Common myeloid progenitor, CD34-positive (primary cell): ENCODE results near the gene KLHL29.
A peak's percentile ranks its signal among the peaks of the same experiment; 100 is the strongest.

Source experiments
- CTCF ChIA-PET: fragments of 350-600 bp; sonication (Branson Sonifier 250); formaldehyde crosslinking; loops from one replicate; lab custom pipeline; 2021; ENCODE audit warnings: antibody characterized with exemption; lab: Charles Lee
- POLR2A ChIA-PET: fragments of 350-600 bp; sonication (Branson Sonifier 250); formaldehyde crosslinking; loops from one replicate; lab custom pipeline; 2021; ENCODE audit warnings: antibody characterized with exemption; lab: Charles Lee
- DNase-seq, 3 donors: peaks; one replicate each; pipeline versions ENCODE4 v3.0.0 to v3.0.0-alpha.2; 2013
- H3K27ac ChIP-seq, 2 experiments: 1 replicate in 1 of 2; 2 replicates in 1 of 2; pipeline ENCODE4 v1.7.0; 2013; ENCODE audit warnings: inconsistent platforms in 2 of 2, low read length in 2 of 2, mild to moderate bottlenecking in 2 of 2, low read depth in 1 of 2, moderate library complexity in 1 of 2; ENCODE audit not compliant: severe bottlenecking in 2 of 2, insufficient read depth in 1 of 2, poor library complexity in 1 of 2
- H3K27me3 ChIP-seq, 5 experiments: replicated peaks in 2 of 5; 1 replicate in 3 of 5; 2 replicates in 2 of 5; pipeline versions ENCODE4 v1.6.1 to v1.7.0; 2013; ENCODE audit warnings: low read length in 4 of 5, mild to moderate bottlenecking in 2 of 5, moderate library complexity in 2 of 5, inconsistent platforms in 1 of 5; ENCODE audit not compliant: insufficient read depth in 5 of 5, control insufficient read depth in 4 of 5
- H3K36me3 ChIP-seq, 4 experiments: 1 replicate in 2 of 4; 2 replicates in 2 of 4; pipeline versions ENCODE4 v1.6.1 to v1.7.0; 2013; ENCODE audit warnings: low read length in 3 of 4, control low read depth in 1 of 4, mild to moderate bottlenecking in 1 of 4; ENCODE audit not compliant: control insufficient read depth in 4 of 4, insufficient read depth in 4 of 4
- H3K4me1 ChIP-seq, 4 experiments: 1 replicate in 3 of 4; 2 replicates in 1 of 4; pipeline versions ENCODE4 v1.6.1 to v1.7.1; 2013; ENCODE audit warnings: low read length in 3 of 4, mild to moderate bottlenecking in 3 of 4, control low read depth in 1 of 4, inconsistent platforms in 1 of 4, moderate library complexity in 1 of 4; ENCODE audit not compliant: control insufficient read depth in 4 of 4, insufficient read depth in 4 of 4; ENCODE audit errors: control extremely low read depth in 1 of 4
- H3K4me3 ChIP-seq, 7 experiments: 1 replicate in 4 of 7; 2 replicates in 3 of 7; pipeline versions ENCODE4 v1.5.1 to v1.7.0; 2013; ENCODE audit warnings: mild to moderate bottlenecking in 7 of 7, low read length in 6 of 7, moderate library complexity in 6 of 7, inconsistent platforms in 2 of 7, low read depth in 2 of 7, control low read depth in 1 of 7; ENCODE audit not compliant: insufficient read depth in 4 of 7, control insufficient read depth in 1 of 7; ENCODE audit errors: extremely low read depth in 1 of 7
- H3K9me3 ChIP-seq, 5 experiments: 1 replicate in 4 of 5; 2 replicates in 1 of 5; pipeline versions ENCODE4 v1.6.1 to v1.7.1; 2013; ENCODE audit warnings: low read length in 4 of 5, mild to moderate bottlenecking in 2 of 5, inconsistent platforms in 1 of 5, low read depth in 1 of 5, moderate library complexity in 1 of 5; ENCODE audit not compliant: control insufficient read depth in 4 of 5, insufficient read depth in 2 of 5; ENCODE audit errors: control extremely low read depth in 1 of 5
- WGBS: methylation state at CpG from one replicate; pipeline ENCODE4 v1.1.5; 2013; ENCODE audit not compliant: insufficient coverage; 5-methylcytosine and 5-hydroxymethylcytosine counted together

Gene KLHL29

GRCh38 chr2:23385351-23385747, 370 bp downstream of the KLHL29 start:
- H3K27me3 ChIP-seq, result peaks cover 17 to 88% (median 54%) of the 10 kb centered on the region in 5 experiments
- WGBS, result under 1% methylated on average over 45 of the region's 52 CpGs

DNA sequence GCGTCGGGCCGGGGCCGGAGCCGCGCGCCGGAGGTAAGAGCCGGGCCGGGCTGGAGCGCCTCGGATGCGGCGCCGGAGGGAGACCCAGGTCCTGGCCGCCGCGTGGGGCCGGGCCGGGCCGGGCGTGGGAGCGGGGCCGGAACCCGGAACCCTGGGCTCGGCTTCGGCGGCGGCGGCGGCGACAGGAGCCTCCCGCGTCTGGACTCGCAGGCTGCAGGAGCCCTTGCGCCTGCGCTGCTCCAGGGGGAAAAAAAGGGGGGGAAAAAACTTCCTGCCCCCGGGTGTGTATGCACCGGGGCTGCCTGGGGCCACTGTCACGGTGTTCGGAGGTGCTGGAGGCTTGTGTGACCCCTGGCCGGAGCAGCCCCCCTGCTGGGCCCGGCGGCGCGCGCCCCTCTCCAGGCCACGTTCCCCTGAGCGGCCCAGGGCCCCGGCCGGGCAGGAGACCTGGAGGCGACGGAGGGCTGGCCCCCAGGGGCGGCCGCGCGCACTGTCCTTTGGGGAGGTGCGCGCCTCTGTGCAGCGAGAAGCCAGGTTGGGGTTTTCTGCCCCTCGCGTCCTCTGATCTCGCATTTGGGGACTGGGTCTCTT, 864 bp downstream of the KLHL29 start:
- Histone ChIP-seq H3K9me3 (peaks cover 0 to 2% (median 0%) of the 10 kb centered on the region in 5 experiments), H3K4me1 (peaks cover 0 to 34% (median 11%) of the 10 kb centered on the region in 4 experiments), H3K36me3 (no peaks in the 10 kb centered on the region), H3K27ac (no peak overlapping the region), H3K27me3 (peaks cover 17 to 90% (median 54%) of the 10 kb centered on the region in 5 experiments), H3K4me3 (peak overlapping the region in 4 of 7 experiments; percentile 34 to 60 (median 55))
- 2% methylated on average over 55 of the region's 63 CpGs for WGBS
- CTCF ChIA-PET, result interaction anchor here (1.0 to 1.6 kb wide), 2 partner anchors 35 to 119 kb away, joined by 3 read pairs; no protein-coding TSS in a partner anchor
- DNase-seq, result no peak
- POLR2A ChIA-PET, result no interaction called here

More at GRCh38 chr2:23385351-23385747, 370 bp downstream of the KLHL29 start:
- peaks cover 0 to 38% (median 14%) of the 10 kb centered on the region in 4 experiments for H3K4me1 ChIP-seq
- POLR2A ChIA-PET, result no interaction called here
- no peaks in the 10 kb centered on the region for H3K36me3 ChIP-seq
- peak overlapping the region in 4 of 7 experiments; percentile 34 to 58 (median 52) for H3K4me3 ChIP-seq
- CTCF ChIA-PET, result interaction anchor here (1.1 kb wide), 1 partner anchor 33 kb away, joined by 3 read pairs; no protein-coding TSS in a partner anchor
- no peak overlapping the region for H3K27ac ChIP-seq
- peaks cover 0 to 2% (median 0%) of the 10 kb centered on the region in 5 experiments for H3K9me3 ChIP-seq
- DNase-seq, result peak in 2 of 3 donors; percentile 37 to 44

DNA sequence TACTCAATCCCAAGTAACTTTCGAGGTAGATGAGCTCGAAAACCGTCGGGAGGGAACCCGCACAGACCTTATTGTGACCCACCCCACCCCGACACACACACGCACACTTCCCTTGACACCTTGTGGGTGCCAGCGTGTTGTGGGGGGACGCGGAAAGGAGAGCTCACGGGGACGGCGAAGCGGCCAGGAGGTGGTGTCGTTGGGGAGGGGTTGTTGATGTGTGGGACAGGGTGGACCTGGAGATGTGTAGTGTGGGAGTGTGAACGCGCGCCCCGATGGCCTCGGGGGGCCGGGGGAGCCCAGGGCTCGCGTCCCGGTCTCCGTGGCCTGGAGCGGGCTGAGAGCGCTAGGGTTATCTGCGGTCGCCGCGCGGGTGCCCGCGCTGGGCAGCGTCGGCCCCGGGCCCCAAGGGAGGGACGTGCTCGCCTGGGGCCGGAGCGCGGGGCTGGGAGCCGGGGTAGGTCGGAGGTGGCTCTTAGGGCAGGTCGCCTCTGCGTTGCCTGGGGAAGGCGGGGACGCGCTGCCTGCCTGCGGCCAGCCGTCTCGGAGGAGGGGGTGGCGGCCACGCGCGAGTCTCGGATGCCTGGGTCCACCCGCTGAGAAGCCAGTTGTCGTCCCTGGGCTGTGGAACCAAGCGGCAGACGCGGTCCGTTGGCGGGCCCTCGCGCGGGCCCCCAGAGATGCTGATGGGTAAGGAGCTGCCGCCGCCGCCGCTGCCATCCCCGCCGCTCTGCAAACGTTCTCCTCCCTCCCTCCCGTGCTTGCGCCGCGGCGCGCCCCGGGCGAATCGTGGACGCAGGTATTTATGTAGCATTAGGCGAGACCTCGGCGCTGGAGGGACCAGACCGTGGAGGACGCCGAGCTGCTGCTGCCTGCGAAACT, 1.6 kb downstream of the KLHL29 start:
- no peaks in the 10 kb centered on the region for H3K36me3 ChIP-seq
- H3K27me3 ChIP-seq, result peaks cover 21 to 97% (median 48%) of the 10 kb centered on the region in 5 experiments
- POLR2A ChIA-PET, result no interaction called here
- H3K4me1 ChIP-seq, result peaks cover 0 to 27% (median 10%) of the 10 kb centered on the region in 4 experiments
- no peak overlapping the region for H3K27ac ChIP-seq
- H3K9me3 ChIP-seq, result peaks cover 0 to 2% (median 0%) of the 10 kb centered on the region in 5 experiments
- DNase-seq, result peak in 1 of 3 donors; percentile 21
- H3K4me3 ChIP-seq, result peak overlapping the region in 5 of 7 experiments; percentile 13 to 60 (median 46)
- CTCF ChIA-PET, result interaction anchor here (1.0 to 1.6 kb wide), 2 partner anchors 35 to 118 kb away, joined by 3 read pairs; no protein-coding TSS in a partner anchor
- WGBS, result under 1% methylated on average over 59 of the region's 91 CpGs

- ChIA-PET CTCF (interaction anchor here (1.6 kb wide), 1 partner anchor 36 kb away, joined by 3 read pairs; no protein-coding TSS in a partner anchor), POLR2A (no interaction called here)
- H3K27ac ChIP-seq, result no peak overlapping the region
- WGBS, result 3% methylated on average over 9 of the region's 9 CpGs
- peaks cover 0 to 2% (median 0%) of the 10 kb centered on the region in 5 experiments for H3K9me3 ChIP-seq
- peak overlapping the region in 5 of 7 experiments; percentile 13 to 60 (median 39) for H3K4me3 ChIP-seq
- DNase-seq, result peak in 2 of 3 donors; percentile 33 to 45
- peaks cover 21 to 97% (median 47%) of the 10 kb centered on the region in 5 experiments for H3K27me3 ChIP-seq
- H3K36me3 ChIP-seq, result no peaks in the 10 kb centered on the region
- peaks cover 0 to 27% (median 10%) of the 10 kb centered on the region in 4 experiments for H3K4me1 ChIP-seq
Measured at GRCh38 chr2:23387221-23387550, 2.2 kb downstream of the KLHL29 start.

GRCh38 chr2:23387845-23388244, 2.9 kb downstream of the KLHL29 start:
- ChIA-PET POLR2A (no interaction called here), CTCF (interaction anchor here (1.1 kb wide), 1 partner anchor 13 kb away, joined by 4 read pairs; no protein-coding TSS in a partner anchor)
- H3K9me3 ChIP-seq, result peaks cover 0 to 2% (median 0%) of the 10 kb centered on the region in 5 experiments
- DNase-seq, result no peak
- H3K27me3 ChIP-seq, result peaks cover 23 to 97% (median 42%) of the 10 kb centered on the region in 5 experiments
- H3K4me1 ChIP-seq, result peaks cover 0 to 27% (median 10%) of the 10 kb centered on the region in 4 experiments
- H3K36me3 ChIP-seq, result no peaks in the 10 kb centered on the region
- no peak overlapping the region for H3K4me3 ChIP-seq
- WGBS, result 20% methylated on average over 1 of the region's 3 CpGs
- H3K27ac ChIP-seq, result no peak overlapping the region

DNA sequence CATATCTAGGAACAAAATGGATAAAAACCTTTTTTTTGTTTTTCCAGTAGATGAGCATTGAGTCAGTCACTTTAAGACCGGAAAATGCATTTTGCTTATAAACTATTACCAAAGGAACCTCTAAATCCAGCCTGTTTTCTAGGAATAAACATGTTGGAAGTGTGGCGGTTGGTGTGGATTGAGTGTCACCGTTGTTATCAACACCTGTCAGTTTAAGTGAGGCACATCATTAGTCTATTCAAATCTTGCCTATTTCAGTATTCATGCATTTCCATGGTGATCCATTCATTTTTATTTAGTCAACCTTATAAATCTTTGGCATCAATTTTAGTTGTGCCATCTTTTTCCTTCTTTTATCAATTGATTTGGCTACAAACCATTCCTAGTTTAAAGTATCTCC, 3.3 kb downstream of the KLHL29 start:
- Histone ChIP-seq H3K4me3 (no peak overlapping the region), H3K9me3 (peaks cover 0 to 2% (median 0%) of the 10 kb centered on the region in 5 experiments), H3K27me3 (peaks cover 25 to 97% (median 43%) of the 10 kb centered on the region in 5 experiments), H3K27ac (no peak overlapping the region), H3K4me1 (peaks cover 0 to 27% (median 10%) of the 10 kb centered on the region in 4 experiments), H3K36me3 (no peaks in the 10 kb centered on the region)
- no peak for DNase-seq
- ChIA-PET CTCF (interaction anchor here (0.6 to 1.1 kb wide), 2 partner anchors 12 to 114 kb away, joined by 3 to 4 read pairs; no protein-coding TSS in a partner anchor), POLR2A (no interaction called here)
- WGBS, result 94% methylated on average over 2 of the region's 3 CpGs
